Measurements from ENCODE around the gene CCT7. TPM values are rescaled to one million over a fixed set of nuclear protein-coding genes. Genes with fewer than 3 reads are reported as not detected.

CCT7 gene
- polyA plus RNA-seq, 1 of the 3 experiments (the other 2 are of a cell fraction), result 369 TPM

- TF ChIP-seq MAX (IDR thresholded peaks at IDR 0.05; ENCODE audit: low read depth), result no peak
- TF ChIP-seq NRF1 (IDR thresholded peaks at IDR 0.05; ENCODE audit: low read depth, low read length), result no peak
- TF ChIP-seq EP300 (IDR thresholded peaks at IDR 0.05; ENCODE audit: borderline replicate concordance in 1 of 2, low read depth in 1 of 2, low read length in 1 of 2), result no peak
- no peak for TF ChIP-seq RCOR1 (IDR thresholded peaks at IDR 0.05; ENCODE audit: low read length)
- TF ChIP-seq POLR2AphosphoS5 (IDR thresholded peaks at IDR 0.05; ENCODE audit: low read depth, low read length), result no peak
Measured at GRCh38 chr2:73235315-73236028, 1.4 kb downstream of the CCT7 start (continued).

GRCh38 chr2:73237168-73237567, 3.1 kb downstream of the CCT7 start:
- Histone ChIP-seq H2AFZ (ENCODE audit: low read depth) (no peak overlapping the region), H3K9ac (no peak overlapping the region), H3K9me2 (no peaks in the 10 kb centered on the region), H3K9me3 (no peaks in the 10 kb centered on the region), H3K4me1 (ENCODE audit: control insufficient read depth in 1 of 2, insufficient read depth in 2 of 2, low read depth in 1 of 2, low read length in 1 of 2) (peaks cover 0 to 23% of the 10 kb centered on the region in 2 experiments; a peak in 3 of 4 replicates), H3K79me2 (ENCODE audit: insufficient read depth) (peaks cover 81% of the 10 kb centered on the region), H3K36me3 (replicated peaks in 1 of 2; ENCODE audit: control insufficient read depth in 1 of 2, insufficient read depth in 2 of 2, low read length in 1 of 2) (peaks cover 30 to 40% of the 10 kb centered on the region in 2 experiments), H3K27me3 (ENCODE audit: insufficient read depth) (no peaks in the 10 kb centered on the region), H3K4me3 (ENCODE audit: low read depth in 2 of 2, low read length in 1 of 2) (no peak overlapping the region), H3F3A (replicated peaks; ENCODE audit: insufficient read depth) (peaks cover 9% of the 10 kb centered on the region), H4K20me1 (ENCODE audit: insufficient read depth) (peaks cover 59% of the 10 kb centered on the region), H3K4me2 (no peak overlapping the region), H3K27ac (ENCODE audit: low read depth in 2 of 2, low read length in 1 of 2) (no peak overlapping the region)
- ChIA-PET POLR2A (no interaction called here), CTCF (interaction anchor here (0.9 to 2.1 kb wide), 4 partner anchors 23 to 53 kb away, joined by 3 to 8 read pairs (median 3); no protein-coding TSS in a partner anchor)
- WGBS (ENCODE audit: low lambda C conversion rate), result 45% methylated on average over 1 of the region's 1 CpG
- no peak for TF ChIP-seq RXRA (IDR thresholded peaks at IDR 0.05; ENCODE audit: borderline replicate concordance, low read depth)
- TF ChIP-seq USF2 (IDR thresholded peaks at IDR 0.05; ENCODE audit: borderline replicate concordance, low read depth, low read length), result no peak
- no peak for TF ChIP-seq MEF2A (IDR thresholded peaks at IDR 0.05; ENCODE audit: borderline replicate concordance, low read depth)
- no peak for DNase-seq

GRCh38 chr2:73238149-73238548, 4.0 kb downstream of the CCT7 start:
- peaks cover 9% of the 10 kb centered on the region for H3F3A ChIP-seq (replicated peaks; ENCODE audit: insufficient read depth)
- POLR2A ChIA-PET, result no interaction called here
- no peak for DNase-seq
- WGBS (ENCODE audit: low lambda C conversion rate), result 91% methylated on average over 3 of the region's 3 CpGs
- H3K9me2 ChIP-seq, result no peaks in the 10 kb centered on the region
- H2AFZ ChIP-seq (ENCODE audit: low read depth), result no peak overlapping the region
- H3K27ac ChIP-seq (ENCODE audit: low read depth in 2 of 2, low read length in 1 of 2), result no peak overlapping the region
- no peak overlapping the region for H3K4me3 ChIP-seq (ENCODE audit: low read depth in 2 of 2, low read length in 1 of 2)
- no peak overlapping the region for H3K9ac ChIP-seq
- H3K9me3 ChIP-seq, result no peaks in the 10 kb centered on the region
- H3K27me3 ChIP-seq (ENCODE audit: insufficient read depth), result no peaks in the 10 kb centered on the region
- peaks cover 67% of the 10 kb centered on the region for H4K20me1 ChIP-seq (ENCODE audit: insufficient read depth)
- H3K4me1 ChIP-seq (ENCODE audit: control insufficient read depth in 1 of 2, insufficient read depth in 2 of 2, low read depth in 1 of 2, low read length in 1 of 2), result peaks cover 0 to 22% of the 10 kb centered on the region in 2 experiments; a peak in 3 of 4 replicates
- H3K4me2 ChIP-seq, result no peak overlapping the region
- H3K79me2 ChIP-seq (ENCODE audit: insufficient read depth), result peaks cover 90% of the 10 kb centered on the region
- peaks cover 38 to 46% of the 10 kb centered on the region in 2 experiments for H3K36me3 ChIP-seq (replicated peaks in 1 of 2; ENCODE audit: control insufficient read depth in 1 of 2, insufficient read depth in 2 of 2, low read length in 1 of 2)
- CTCF ChIA-PET, result interaction anchor here (0.9 to 1.7 kb wide), 3 partner anchors 8 to 52 kb away, joined by 3 to 5 read pairs (median 3); no protein-coding TSS in a partner anchor
- TF ChIP-seq TAF1 (IDR thresholded peaks at IDR 0.05; ENCODE audit: borderline replicate concordance, low read depth, low read length), result no peak
- no peak for TF ChIP-seq NRF1 (IDR thresholded peaks at IDR 0.05; ENCODE audit: low read depth, low read length)
- TF ChIP-seq YY1 (IDR thresholded peaks at IDR 0.05; ENCODE audit: low read depth), result no peak
- no peak for TF ChIP-seq EZH2phosphoT487 (IDR thresholded peaks at IDR 0.05; ENCODE audit: borderline replicate concordance, low read depth)
- TF ChIP-seq CHD2 (IDR thresholded peaks at IDR 0.05; ENCODE audit: low read length, partially characterized antibody), result no peak
- no peak for TF ChIP-seq EP300 (IDR thresholded peaks at IDR 0.05; ENCODE audit: borderline replicate concordance in 1 of 2, low read depth in 1 of 2, low read length in 1 of 2)
- TF ChIP-seq SMC3 (IDR thresholded peaks at IDR 0.05; ENCODE audit: low read depth, low read length), result no peak
- TF ChIP-seq RXRA (IDR thresholded peaks at IDR 0.05; ENCODE audit: borderline replicate concordance, low read depth), result no peak
- TF ChIP-seq ZBTB33 (IDR thresholded peaks at IDR 0.05; ENCODE audit: borderline replicate concordance, low read depth), result no peak
- TF ChIP-seq RAD21 (IDR thresholded peaks at IDR 0.05; ENCODE audit: low read length), result no peak
- TF ChIP-seq REST (IDR thresholded peaks at IDR 0.05; ENCODE audit: low read depth, low read length), result no peak
